Astrocyte of the spinal cord (primary cell): ENCODE measurements around the gene UGT1A8.

ENCODE experiments used
- DNase-seq: peaks from one replicate; pipeline ENCODE4 v3.0.0; 2011; ENCODE audit warnings: low read depth, low spot score
- H3K4me3 ChIP-seq: 2 replicates; pipeline ENCODE4 v1.5.1; 2011; ENCODE audit warnings: low read depth, mild to moderate bottlenecking, low read length, moderate library complexity
- CTCF ChIP-seq: IDR thresholded peaks from 2 replicates; pipeline ENCODE4 v1.5.1; 2012; ENCODE audit warnings: low read depth, mild to moderate bottlenecking, low read length, inconsistent platforms
- in situ Hi-C: cut with HindIII; loops from 2 replicates; pipeline ENCODE4 v1.10.0; 2017; ENCODE audit warnings: low sequenced_read_pairs

UGT1A8 gene

GRCh38 chr2:233684640-233685039 is 67.2 kb downstream of the UGT1A8 start:
- TF ChIP-seq CTCF = no peak

GRCh38 chr2:233686928-233687327 is 69.5 kb downstream of the UGT1A8 start:
- in situ Hi-C loops = no loop called here
- no peak overlapping the region for H3K4me3 ChIP-seq
- no peak for DNase-seq
- no peak for TF ChIP-seq CTCF

More at GRCh38 chr2:233684640-233685039, 67.2 kb downstream of the UGT1A8 start:
- no peak overlapping the region for H3K4me3 ChIP-seq
- DNase-seq = no peak
- in situ Hi-C loops = no loop called here

GRCh38 chr2:233688341-233688740 is 70.9 kb downstream of the UGT1A8 start:
- in situ Hi-C loops = no loop called here
- no peak for TF ChIP-seq CTCF
- DNase-seq = no peak
- no peak overlapping the region for H3K4me3 ChIP-seq

GRCh38 chr2:233689031-233689430 is 71.6 kb downstream of the UGT1A8 start:
- TF ChIP-seq CTCF = no peak
- H3K4me3 ChIP-seq = no peak overlapping the region
- in situ Hi-C loops = no loop called here
- no peak for DNase-seq

- TF ChIP-seq CTCF = no peak
- DNase-seq = no peak
- in situ Hi-C loops = no loop called here
- no peak overlapping the region for H3K4me3 ChIP-seq
Observed at GRCh38 chr2:233689501-233689900, 72.1 kb downstream of the UGT1A8 start.

- H3K4me3 ChIP-seq = no peak overlapping the region
- no peak for TF ChIP-seq CTCF
- no peak for DNase-seq
- in situ Hi-C loops = no loop called here
Observed at GRCh38 chr2:233690444-233690843, 73.0 kb downstream of the UGT1A8 start.
